ENCODE measurements around the gene DNM3.
"Not testable (repeated sequence)": the region's sequence is repeated elsewhere in the genome, so short reads cannot be mapped to it uniquely, and the experiment has no call there.

The DNM3 gene

GRCh38 chr1:172354291-172355274, 513.3 kb downstream of the DNM3 start:
- no peak for DNase-seq (ENCODE audit: low read depth, low spot score)

GRCh38 chr1:172356620-172357019, 515.3 kb downstream of the DNM3 start:
- DNase-seq (ENCODE audit: low read depth, low spot score), result no peak

GRCh38 chr1:172357753-172358385, 516.6 kb downstream of the DNM3 start:
- no peak for DNase-seq (ENCODE audit: low read depth, low spot score)

GRCh38 chr1:172359491-172359999, 518.2 kb downstream of the DNM3 start:
- DNase-seq (ENCODE audit: low read depth, low spot score), result no peak

GRCh38 chr1:172360511-172360910, 519.2 kb downstream of the DNM3 start:
- peak; percentile 70 for DNase-seq (ENCODE audit: low read depth, low spot score)

- no peak for DNase-seq (ENCODE audit: low read depth, low spot score)
These were observed 519.7 kb downstream of the DNM3 start for GRCh38 chr1:172360985-172361384.

- no peak for DNase-seq (ENCODE audit: low read depth, low spot score)
These were observed 522.6 kb downstream of the DNM3 start for GRCh38 chr1:172363852-172364251.

GRCh38 chr1:172371646-172372045, 530.3 kb downstream of the DNM3 start:
- not testable (repeated sequence) for DNase-seq (ENCODE audit: low read depth, low spot score)

- no peak for DNase-seq (ENCODE audit: low read depth, low spot score)
These were observed 532.6 kb downstream of the DNM3 start for GRCh38 chr1:172373864-172374263.

GRCh38 chr1:172375211-172375631, 533.9 kb downstream of the DNM3 start:
- no peak for DNase-seq (ENCODE audit: low read depth, low spot score)

- DNase-seq (ENCODE audit: low read depth, low spot score), result no peak
These were observed 535.1 kb downstream of the DNM3 start for GRCh38 chr1:172376431-172376830.

- DNase-seq (ENCODE audit: low read depth, low spot score), result no peak
These were observed 536.3 kb downstream of the DNM3 start for GRCh38 chr1:172377565-172377964.

- no peak for DNase-seq (ENCODE audit: low read depth, low spot score)
These were observed 536.9 kb downstream of the DNM3 start for GRCh38 chr1:172378109-172378760.

- no peak for DNase-seq (ENCODE audit: low read depth, low spot score)
These were observed 539.3 kb downstream of the DNM3 start for GRCh38 chr1:172380441-172381244.

- no peak for DNase-seq (ENCODE audit: low read depth, low spot score)
These were observed 540.6 kb downstream of the DNM3 start for GRCh38 chr1:172381946-172382345.

- DNase-seq (ENCODE audit: low read depth, low spot score), result no peak
These were observed 541.1 kb downstream of the DNM3 start for GRCh38 chr1:172382406-172382805.

- no peak for DNase-seq (ENCODE audit: low read depth, low spot score)
These were observed 541.7 kb downstream of the DNM3 start for GRCh38 chr1:172382990-172383389.

GRCh38 chr1:172383536-172383935, 542.2 kb downstream of the DNM3 start:
- DNase-seq (ENCODE audit: low read depth, low spot score), result no peak

- DNase-seq (ENCODE audit: low read depth, low spot score), result no peak
These were observed 543.4 kb downstream of the DNM3 start for GRCh38 chr1:172384656-172385055.

GRCh38 chr1:172386046-172386445, 544.7 kb downstream of the DNM3 start:
- DNase-seq (ENCODE audit: low read depth, low spot score), result no peak

- DNase-seq (ENCODE audit: low read depth, low spot score), result no peak
These were observed 547.2 kb downstream of the DNM3 start for GRCh38 chr1:172388490-172388889.

Measured in iPS DF 19.7 (cell line).